Keratinocyte (primary cell): Measurements from ENCODE around the gene MAPRE3. TPM values are rescaled to one million over a fixed set of nuclear protein-coding genes. Genes with fewer than 3 reads are reported as not detected.

Experiments
- DNase-seq: peaks from one replicate; pipeline ENCODE4 v3.0.0-alpha.2; 2011; ENCODE audit warnings: low read depth, missing footprints, low spot score
- FAIRE-seq: peaks from 2 replicates; lab custom pipeline; 2011; peaks lifted over from hg19 to GRCh38; lab: Jason Lieb, UNC
- H2AFZ ChIP-seq: 2 replicates; pipeline ENCODE4 v1.6.0; 2012; ENCODE audit warnings: low read length, control low read depth, inconsistent platforms; ENCODE audit not compliant: control insufficient read depth
- H3K27ac ChIP-seq: 2 replicates; pipeline ENCODE4 v1.5.1; 2011; ENCODE audit warnings: low read length; ENCODE audit not compliant: control insufficient read depth, insufficient read depth
- H3K27me3 ChIP-seq: 3 replicates; pipeline ENCODE4 v1.6.0; 2011; ENCODE audit warnings: low read length; ENCODE audit not compliant: control insufficient read depth, insufficient read depth; ENCODE audit errors: extremely low read depth
- H3K36me3 ChIP-seq, 2 experiments: 2 replicates in 1 of 2; 3 replicates in 1 of 2; pipeline ENCODE4 v1.5.1; 2011; ENCODE audit warnings: low read length in 2 of 2, mild to moderate bottlenecking in 1 of 2; ENCODE audit not compliant: control insufficient read depth in 2 of 2, insufficient read depth in 2 of 2; ENCODE audit errors: extremely low read depth in 1 of 2
- H3K4me1 ChIP-seq: 3 replicates; pipeline ENCODE4 v1.5.1; 2011; ENCODE audit warnings: low read length; ENCODE audit not compliant: control insufficient read depth, insufficient read depth; ENCODE audit errors: extremely low read depth
- H3K4me2 ChIP-seq: 3 replicates; pipeline ENCODE4 v1.6.0; 2011; ENCODE audit warnings: low read depth, low read length; ENCODE audit not compliant: control insufficient read depth, insufficient read depth; ENCODE audit errors: extremely low read depth
- H3K4me3 ChIP-seq, 3 experiments: fragments of 200-600 bp in 1 of 3; sonication (generic) in 1 of 3; 2 replicates in 2 of 3; 3 replicates in 1 of 3; pipeline ENCODE4 v1.5.1; 2011 to 2016; ENCODE audit warnings: low read length in 3 of 3, mild to moderate bottlenecking in 3 of 3, control low read depth in 2 of 3, inconsistent platforms in 1 of 3, low read depth in 1 of 3, mixed read lengths in 1 of 3, mixed run types in 1 of 3, moderate library complexity in 1 of 3; ENCODE audit not compliant: control insufficient read depth in 2 of 3, insufficient read depth in 2 of 3; ENCODE audit errors: extremely low read depth in 1 of 3
- H3K79me2 ChIP-seq: 2 replicates; pipeline ENCODE4 v1.6.0; 2012; ENCODE audit warnings: low read length; ENCODE audit not compliant: control insufficient read depth, insufficient read depth
- H3K9ac ChIP-seq: 3 replicates; pipeline ENCODE4 v1.6.0; 2011; ENCODE audit warnings: low read length; ENCODE audit not compliant: control insufficient read depth, insufficient read depth; ENCODE audit errors: extremely low read depth
- H3K9me1 ChIP-seq: 3 replicates; pipeline ENCODE4 v1.6.0; 2011; ENCODE audit warnings: low read length; ENCODE audit not compliant: control insufficient read depth, insufficient read depth; ENCODE audit errors: extremely low read depth
- H3K9me3 ChIP-seq: 2 replicates; pipeline ENCODE4 v1.5.1; 2012; ENCODE audit warnings: low read depth, low read length; ENCODE audit not compliant: control insufficient read depth
- H4K20me1 ChIP-seq: 3 replicates; pipeline ENCODE4 v1.6.0; 2011; ENCODE audit warnings: low read length; ENCODE audit not compliant: control insufficient read depth, insufficient read depth; ENCODE audit errors: extremely low read depth
- CTCF ChIP-seq, 3 experiments: IDR thresholded peaks in 1 of 3; conservative IDR thresholded peaks in 1 of 3; optimal IDR thresholded peaks in 1 of 3; 2 replicates in 2 of 3; 3 replicates in 1 of 3; pipeline versions ENCODE3 to v1.5.1; 2011; ENCODE audit warnings: low read length in 3 of 3, mild to moderate bottlenecking in 3 of 3, moderate library complexity in 2 of 3, control low read depth in 1 of 3, inconsistent platforms in 1 of 3; ENCODE audit not compliant: insufficient read depth in 2 of 3; ENCODE audit errors: extremely low read depth in 1 of 3
- EZH2 ChIP-seq: IDR thresholded peaks from one replicate; pipeline ENCODE4 v1.6.1; 2012; ENCODE audit warnings: inconsistent platforms, mild to moderate bottlenecking, low read length, moderate library complexity
- dilution Hi-C: fragments of 300-500 bp; cut with MboI; formaldehyde crosslinking; loops from one replicate; pipeline ENCODE4 v1.7.0; 2020; ENCODE audit warnings: low sequenced_read_pairs; ENCODE audit not compliant: extremely low pct_ligation_motif_present
- polyA plus RNA-seq, 5 experiments: library from polyadenylated mRNA; depleted of rRNA in 3 of 5; stranded (reverse) in 3 of 5; stranded (forward) in 1 of 5; unstranded in 1 of 5; fragments of >200 nt; gene quantifications; 1 replicate in 1 of 5; 2 replicates in 3 of 5; 3 replicates in 1 of 5; pipeline versions ENCODE4 v1.2.1 to v1.2.3, GENCODE V29; 2011 to 2012; ENCODE audit warnings: missing spikeins in 2 of 5, low read depth in 1 of 5, low replicate concordance in 1 of 5

MAPRE3 gene
- polyA plus RNA-seq, 1 donor (not counting 4 experiments of a cell fraction or from before 2014, with no cell fraction given) = 12.6 TPM

- no peak overlapping the region for H3K4me2 ChIP-seq
- no peaks in the 10 kb centered on the region for H3K27me3 ChIP-seq
- H3K4me3 ChIP-seq = no peak overlapping the region
- no peaks in the 10 kb centered on the region for H3K79me2 ChIP-seq
- no peaks in the 10 kb centered on the region for H4K20me1 ChIP-seq
- FAIRE-seq (no peak), DNase-seq (no peak)
- H3K27ac ChIP-seq = no peak overlapping the region
- no peak overlapping the region for H3K9ac ChIP-seq
- H3K4me1 ChIP-seq = no peaks in the 10 kb centered on the region
- dilution Hi-C loops = no loop called here
- no peaks in the 10 kb centered on the region for H3K9me3 ChIP-seq
- no peak overlapping the region for H2AFZ ChIP-seq
- H3K9me1 ChIP-seq = no peaks in the 10 kb centered on the region
- no peak for TF ChIP-seq CTCF (optimal IDR thresholded peaks at IDR 0.05 in 1 of 3, IDR thresholded peaks at IDR 0.05 in 1 of 3, conservative IDR thresholded peaks at IDR 0.05 in 1 of 3; ENCODE audit: extremely low read depth in 1 of 3, insufficient read depth in 2 of 3, low read length in 3 of 3)
- no peak for TF ChIP-seq EZH2
- H3K36me3 ChIP-seq = no peaks in the 10 kb centered on the region
These were observed 24.5 kb downstream of the MAPRE3 start for GRCh38 chr2:26994983-26995382.

- no peak overlapping the region for H3K27ac ChIP-seq
- H3K36me3 ChIP-seq = no peaks in the 10 kb centered on the region
- H3K4me3 ChIP-seq = no peak overlapping the region
- H3K4me1 ChIP-seq = no peaks in the 10 kb centered on the region
- dilution Hi-C loops = no loop called here
- no peaks in the 10 kb centered on the region for H3K9me3 ChIP-seq
- DNase-seq (no peak), FAIRE-seq (no peak)
- TF ChIP-seq EZH2 (no peak), CTCF (optimal IDR thresholded peaks at IDR 0.05 in 1 of 3, IDR thresholded peaks at IDR 0.05 in 1 of 3, conservative IDR thresholded peaks at IDR 0.05 in 1 of 3; ENCODE audit: extremely low read depth in 1 of 3, insufficient read depth in 2 of 3, low read length in 3 of 3) (no peak)
- no peaks in the 10 kb centered on the region for H3K79me2 ChIP-seq
- H4K20me1 ChIP-seq = no peaks in the 10 kb centered on the region
- no peak overlapping the region for H3K4me2 ChIP-seq
- H3K9ac ChIP-seq = no peak overlapping the region
- H2AFZ ChIP-seq = no peak overlapping the region
- no peaks in the 10 kb centered on the region for H3K9me1 ChIP-seq
- H3K27me3 ChIP-seq = no peaks in the 10 kb centered on the region
These were observed 27.0 kb downstream of the MAPRE3 start for GRCh38 chr2:26997394-26997793.
